Activated naive CD4-positive, alpha-beta T cell (primary cell): ENCODE data around the gene PRR4.

Experiments used
- DNase-seq, 4 experiments: peaks; one replicate each; lab custom pipeline; 2025; lab: John Stamatoyannopoulos, UW

PRR4 gene

GRCh38 chr12:10801741-10802140 lies 47.5 kb downstream of the PRR4 start:
- no peak for DNase-seq
